ENCODE measurements around the gene RAMP2. TPM values are rescaled to one million over a fixed set of nuclear protein-coding genes. Genes with fewer than 3 reads are reported as not detected.

The RAMP2 gene
- total RNA-seq, 4 donors from 2014 or later: 66.9 to 160 (median 128) TPM

DNA sequence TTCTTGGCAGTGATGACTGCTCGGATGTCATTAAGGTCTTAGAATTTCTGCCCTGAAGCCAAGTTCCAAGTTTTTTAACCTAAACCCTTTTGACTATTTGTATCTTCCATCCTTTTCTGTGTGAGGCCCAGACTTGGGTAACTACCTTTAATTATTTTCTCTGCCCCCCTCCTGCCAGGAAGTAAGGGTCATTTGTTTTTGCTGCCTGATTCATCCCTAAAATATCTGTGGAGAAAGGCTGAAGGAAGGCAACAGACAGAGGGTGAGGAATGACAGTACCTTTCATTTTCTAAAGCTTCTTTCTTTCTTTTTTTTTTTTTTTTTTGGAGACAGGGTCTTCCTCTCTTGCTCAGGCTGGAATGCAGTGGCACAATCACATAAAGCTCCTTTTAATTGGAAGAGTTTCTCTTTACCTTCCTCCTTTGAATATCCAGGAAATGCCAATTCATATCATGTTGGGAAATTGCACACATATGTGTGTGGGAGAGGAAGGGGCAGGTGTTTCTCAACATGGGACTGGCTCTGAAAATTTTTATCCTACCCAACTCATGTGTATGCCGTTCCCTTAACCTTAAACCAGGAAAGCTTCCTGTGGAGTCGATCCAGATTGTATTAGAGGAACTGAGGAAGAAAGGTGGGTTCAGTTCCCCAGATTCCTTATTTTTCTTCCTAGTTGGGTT lies 13.2 kb downstream of the RAMP2 start:
- TF ChIP-seq, protein P1, sequence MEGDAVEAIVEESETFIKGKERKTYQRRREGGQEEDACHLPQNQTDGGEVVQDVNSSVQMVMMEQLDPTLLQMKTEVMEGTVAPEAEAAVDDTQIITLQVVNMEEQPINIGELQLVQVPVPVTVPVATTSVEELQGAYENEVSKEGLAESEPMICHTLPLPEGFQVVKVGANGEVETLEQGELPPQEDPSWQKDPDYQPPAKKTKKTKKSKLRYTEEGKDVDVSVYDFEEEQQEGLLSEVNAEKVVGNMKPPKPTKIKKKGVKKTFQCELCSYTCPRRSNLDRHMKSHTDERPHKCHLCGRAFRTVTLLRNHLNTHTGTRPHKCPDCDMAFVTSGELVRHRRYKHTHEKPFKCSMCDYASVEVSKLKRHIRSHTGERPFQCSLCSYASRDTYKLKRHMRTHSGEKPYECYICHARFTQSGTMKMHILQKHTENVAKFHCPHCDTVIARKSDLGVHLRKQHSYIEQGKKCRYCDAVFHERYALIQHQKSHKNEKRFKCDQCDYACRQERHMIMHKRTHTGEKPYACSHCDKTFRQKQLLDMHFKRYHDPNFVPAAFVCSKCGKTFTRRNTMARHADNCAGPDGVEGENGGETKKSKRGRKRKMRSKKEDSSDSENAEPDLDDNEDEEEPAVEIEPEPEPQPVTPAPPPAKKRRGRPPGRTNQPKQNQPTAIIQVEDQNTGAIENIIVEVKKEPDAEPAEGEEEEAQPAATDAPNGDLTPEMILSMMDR (IDR thresholded peaks at IDR 0.05; ENCODE audit: low read depth): no peak

DNA sequence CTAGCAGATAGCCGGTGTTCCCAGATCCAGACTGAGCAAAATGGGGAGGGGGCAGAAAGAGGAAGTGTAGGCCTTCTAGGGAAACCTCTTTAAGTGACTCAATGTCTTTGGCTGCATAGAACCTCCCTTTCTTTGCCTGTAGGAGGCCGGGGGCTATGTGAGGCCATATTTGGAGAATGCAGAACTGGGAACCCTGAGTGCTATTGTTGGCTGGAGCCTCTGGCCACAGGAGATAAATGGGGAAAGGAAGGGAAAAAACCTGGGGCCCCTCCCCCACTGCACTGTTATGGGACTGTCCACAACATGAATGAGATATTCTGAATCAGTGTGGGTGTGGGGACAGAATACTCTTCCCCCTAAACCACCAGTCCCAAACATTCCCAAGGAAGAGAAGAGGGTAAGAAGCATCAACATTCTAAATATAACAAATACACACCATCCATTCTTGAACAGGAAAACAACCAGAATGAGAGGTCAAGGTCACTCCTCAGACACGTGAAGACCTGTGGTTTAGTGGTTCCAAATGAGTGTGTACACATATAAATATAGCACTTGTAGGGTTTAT lies 14.6 kb downstream of the RAMP2 start:
- TF ChIP-seq, protein P1 (IDR thresholded peaks at IDR 0.05; ENCODE audit: low read depth): no peak

DNA sequence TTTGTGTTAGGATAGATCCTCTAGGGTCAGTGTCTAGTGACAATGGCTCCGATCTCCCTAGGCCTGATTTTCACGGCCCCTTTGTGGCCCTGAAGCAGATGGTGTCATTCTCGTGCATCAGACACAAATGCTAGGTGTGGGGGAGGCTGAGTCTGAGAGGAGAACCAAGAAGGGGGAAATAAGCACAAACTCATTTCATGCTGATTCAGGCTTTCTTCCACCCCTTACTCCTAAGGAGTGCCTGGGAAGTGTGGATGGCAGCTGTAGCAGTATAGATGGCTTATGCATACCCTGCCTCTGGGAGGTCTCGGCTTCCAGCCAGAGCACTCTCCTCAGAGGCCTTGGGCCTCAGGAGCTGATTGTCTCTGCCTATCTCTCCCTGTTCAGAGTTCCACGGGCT lies 17.5 kb downstream of the RAMP2 start:
- TF ChIP-seq, protein P1 (IDR thresholded peaks at IDR 0.05; ENCODE audit: low read depth): no peak

DNA sequence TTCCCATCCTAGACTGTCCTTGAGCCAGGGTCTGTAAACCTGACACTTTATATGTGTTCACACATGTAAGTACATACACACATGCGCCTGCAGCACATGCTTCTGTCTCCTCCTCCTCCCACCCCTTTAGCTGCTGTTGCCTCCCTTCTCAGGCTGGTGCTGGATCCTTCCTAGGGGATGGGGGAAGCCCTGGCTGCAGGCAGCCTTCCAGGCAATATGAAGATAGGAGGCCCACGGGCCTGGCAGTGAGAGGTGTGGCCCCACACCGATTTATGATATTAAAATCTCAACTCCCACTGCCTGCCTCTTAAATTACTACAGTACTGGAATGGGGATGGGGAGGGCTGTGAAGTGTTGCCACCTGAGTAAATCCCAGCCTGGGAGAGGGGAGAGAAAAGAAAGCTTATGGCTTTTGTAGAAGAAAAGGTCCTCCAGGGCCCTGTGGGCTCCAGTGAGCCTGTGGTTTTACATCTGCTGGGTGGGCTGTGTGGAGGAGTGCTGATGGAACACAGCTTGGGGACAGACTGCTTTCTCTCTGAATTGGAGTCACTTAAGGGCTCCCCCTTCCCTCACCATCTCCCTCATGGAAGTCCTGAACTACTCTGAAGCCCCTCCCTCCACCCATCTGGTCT lies 18.4 kb downstream of the RAMP2 start:
- TF ChIP-seq, protein P1 (IDR thresholded peaks at IDR 0.05; ENCODE audit: low read depth): no peak

DNA sequence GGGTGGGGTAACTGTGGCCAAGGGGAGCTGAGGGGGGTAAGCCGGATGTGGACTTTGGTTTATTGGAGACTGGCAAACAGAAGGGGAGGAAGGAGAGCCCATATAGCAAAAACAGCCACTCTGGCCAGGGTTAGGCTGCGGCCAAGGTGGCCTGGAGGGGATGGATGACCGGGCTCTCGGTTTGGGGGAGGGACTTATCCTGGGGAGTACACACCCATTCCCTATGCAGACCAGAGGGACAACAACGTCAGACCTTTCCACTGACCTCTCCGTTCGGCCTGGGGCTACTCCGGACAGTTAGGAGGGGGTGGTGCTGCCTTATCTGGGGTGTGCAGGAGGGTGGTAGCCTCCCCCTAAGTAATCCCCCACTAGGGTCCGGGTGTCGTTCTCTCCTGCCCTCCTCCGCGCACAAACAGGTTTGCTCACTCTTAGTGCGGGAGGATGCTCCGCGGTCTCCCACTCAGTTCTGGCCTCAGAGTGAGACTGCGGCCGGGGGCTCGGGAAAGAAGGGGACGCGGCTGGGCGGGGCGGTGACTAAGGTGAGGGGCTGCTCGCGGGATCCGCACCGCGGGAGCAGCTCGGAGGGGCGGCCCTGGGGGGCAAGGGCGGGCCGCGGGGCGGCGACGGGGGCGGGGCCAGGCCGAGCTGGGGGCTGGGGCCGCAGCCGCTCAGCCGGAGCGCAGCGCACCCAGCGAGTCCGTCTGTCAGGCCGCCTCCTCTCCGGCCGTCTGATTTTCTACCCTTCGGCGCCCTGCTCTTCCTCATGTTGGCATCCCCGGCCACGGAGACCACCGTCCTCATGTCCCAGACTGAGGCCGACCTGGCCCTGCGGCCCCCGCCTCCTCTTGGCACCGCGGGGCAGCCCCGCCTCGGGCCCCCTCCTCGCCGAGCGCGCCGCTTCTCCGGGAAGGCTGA lies 19.2 kb downstream of the RAMP2 start, which contains the start of gene WNK4:
TSS of gene WNK4 (plus strand) at position 675 of the 915 bp plus-strand sequence. CDS start at position 764, 89 bp downstream.
- TF ChIP-seq, protein P1 (IDR thresholded peaks at IDR 0.05; ENCODE audit: low read depth): no peak

DNA sequence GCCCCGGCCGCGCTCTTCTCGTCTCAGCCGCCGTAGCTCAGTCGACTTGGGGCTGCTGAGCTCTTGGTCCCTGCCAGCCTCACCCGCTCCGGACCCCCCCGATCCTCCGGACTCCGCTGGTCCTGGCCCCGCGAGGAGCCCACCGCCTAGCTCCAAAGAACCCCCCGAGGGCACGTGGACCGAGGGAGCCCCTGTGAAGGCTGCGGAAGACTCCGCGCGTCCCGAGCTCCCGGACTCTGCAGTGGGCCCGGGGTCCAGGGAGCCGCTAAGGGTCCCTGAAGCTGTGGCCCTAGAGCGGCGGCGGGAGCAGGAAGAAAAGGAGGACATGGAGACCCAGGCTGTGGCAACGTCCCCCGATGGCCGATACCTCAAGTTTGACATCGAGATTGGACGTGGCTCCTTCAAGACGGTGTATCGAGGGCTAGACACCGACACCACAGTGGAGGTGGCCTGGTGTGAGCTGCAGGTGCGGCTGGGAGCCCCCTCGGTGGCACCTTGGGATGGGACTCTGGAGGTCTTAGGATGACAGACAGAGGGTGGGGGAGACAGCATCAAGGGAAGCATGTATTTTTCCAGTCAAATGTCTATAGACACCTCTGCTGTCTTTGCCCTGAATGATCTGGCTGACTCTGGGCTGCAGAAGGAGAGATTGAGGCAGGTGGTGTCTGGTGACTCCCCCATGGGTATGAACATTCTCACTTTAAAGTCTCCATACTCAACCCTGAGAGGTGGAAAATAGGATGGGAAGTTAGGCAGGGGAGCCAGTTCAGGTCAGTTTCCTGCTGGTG lies 20.0 kb downstream of the RAMP2 start:
- TF ChIP-seq, protein P1 (IDR thresholded peaks at IDR 0.05; ENCODE audit: low read depth): no peak
